PC-9 (cell line): ENCODE measurements around the gene GRIK3.

Experiments
- EZH2 ChIP-seq: fragments of 200-600 bp; sonication (generic); IDR thresholded peaks from 2 replicates; pipeline ENCODE4 v1.8.0; 2017; ENCODE audit warnings: antibody characterized with exemption, low read depth
- TF ChIP-seq, protein P1 (sequence below): fragments of 200-600 bp; sonication (generic); conservative IDR thresholded peaks from 2 replicates; pipeline ENCODE4 v1.6.1; 2017; ENCODE audit warnings: mixed run types, antibody characterized with exemption, mild to moderate bottlenecking, moderate library complexity

DNA sequence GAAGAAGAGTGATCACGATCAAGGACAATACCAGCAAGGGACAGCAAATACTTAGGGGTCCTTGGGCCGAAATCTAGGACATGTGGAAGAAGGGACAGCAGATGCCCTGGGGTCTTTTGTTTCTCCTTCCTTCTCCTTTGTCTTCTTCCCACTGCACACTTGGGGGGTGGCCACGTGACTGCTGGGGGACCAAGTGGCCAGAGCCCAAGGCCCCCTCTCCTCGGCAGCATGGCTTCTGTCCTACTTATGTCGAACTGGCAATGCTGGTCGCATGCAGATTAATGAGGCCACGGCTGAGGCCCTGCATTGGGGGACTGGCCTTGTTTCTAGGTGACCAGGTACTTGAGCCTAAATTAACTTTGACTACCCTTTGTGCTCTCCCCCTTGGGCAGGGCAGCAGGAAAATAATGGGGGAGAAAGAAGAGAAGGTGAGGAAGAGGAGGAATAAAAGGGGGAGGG is 83.0 kb downstream of the GRIK3 start:
- no peak for TF ChIP-seq EZH2
- TF ChIP-seq, protein P1, sequence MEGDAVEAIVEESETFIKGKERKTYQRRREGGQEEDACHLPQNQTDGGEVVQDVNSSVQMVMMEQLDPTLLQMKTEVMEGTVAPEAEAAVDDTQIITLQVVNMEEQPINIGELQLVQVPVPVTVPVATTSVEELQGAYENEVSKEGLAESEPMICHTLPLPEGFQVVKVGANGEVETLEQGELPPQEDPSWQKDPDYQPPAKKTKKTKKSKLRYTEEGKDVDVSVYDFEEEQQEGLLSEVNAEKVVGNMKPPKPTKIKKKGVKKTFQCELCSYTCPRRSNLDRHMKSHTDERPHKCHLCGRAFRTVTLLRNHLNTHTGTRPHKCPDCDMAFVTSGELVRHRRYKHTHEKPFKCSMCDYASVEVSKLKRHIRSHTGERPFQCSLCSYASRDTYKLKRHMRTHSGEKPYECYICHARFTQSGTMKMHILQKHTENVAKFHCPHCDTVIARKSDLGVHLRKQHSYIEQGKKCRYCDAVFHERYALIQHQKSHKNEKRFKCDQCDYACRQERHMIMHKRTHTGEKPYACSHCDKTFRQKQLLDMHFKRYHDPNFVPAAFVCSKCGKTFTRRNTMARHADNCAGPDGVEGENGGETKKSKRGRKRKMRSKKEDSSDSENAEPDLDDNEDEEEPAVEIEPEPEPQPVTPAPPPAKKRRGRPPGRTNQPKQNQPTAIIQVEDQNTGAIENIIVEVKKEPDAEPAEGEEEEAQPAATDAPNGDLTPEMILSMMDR = no peak
